Neural cell (in vitro differentiated cells): ENCODE data around the gene KRT7.

Experiments used
- CTCF ChIP-seq: fragments of 450-650 bp; IDR thresholded peaks from 2 replicates; pipeline ENCODE4 v1.5.1; 2014; ENCODE audit warnings: antibody characterized with exemption, mild to moderate bottlenecking, moderate library complexity; ENCODE audit not compliant: poor library complexity, severe bottlenecking
- EP300 ChIP-seq: fragments of 450-650 bp; conservative IDR thresholded peaks from 2 replicates; pipeline ENCODE4 v1.6.1; 2014; ENCODE audit warnings: antibody characterized with exemption, mild to moderate bottlenecking, moderate library complexity; ENCODE audit not compliant: poor library complexity, severe bottlenecking
- EZH2 ChIP-seq: fragments of 200-600, 300-800 bp; shearing (Covaris generic), sonication (generic); IDR thresholded peaks from 2 replicates; pipeline ENCODE4 v1.6.1; 2014; ENCODE audit warnings: antibody characterized with exemption, low read length, borderline replicate concordance, mild to moderate bottlenecking; ENCODE audit not compliant: insufficient read depth, poor library complexity, severe bottlenecking
- MXI1 ChIP-seq: fragments of 450-650 bp; conservative IDR thresholded peaks from 2 replicates; pipeline ENCODE4 v1.6.1; 2014; ENCODE audit warnings: antibody characterized with exemption, mild to moderate bottlenecking; ENCODE audit not compliant: poor library complexity, severe bottlenecking
- POLR2AphosphoS5 ChIP-seq: IDR thresholded peaks from 2 replicates; pipeline ENCODE4 v1.6.1; 2012
- RAD21 ChIP-seq: fragments of 450-650 bp; conservative IDR thresholded peaks from 2 replicates; pipeline ENCODE4 v1.6.1; 2014; ENCODE audit warnings: antibody characterized with exemption, mild to moderate bottlenecking, moderate library complexity
- SMC3 ChIP-seq: fragments of 450-650 bp; conservative IDR thresholded peaks from 2 replicates; pipeline ENCODE4 v1.6.1; 2014; ENCODE audit warnings: antibody characterized with exemption, mild to moderate bottlenecking, moderate library complexity; ENCODE audit not compliant: poor library complexity
- TAF1 ChIP-seq: IDR thresholded peaks from 2 replicates; pipeline ENCODE4 v1.6.1; 2012; ENCODE audit warnings: low read depth
- TF ChIP-seq, protein P1 (sequence below): IDR thresholded peaks from 2 replicates; pipeline ENCODE4 v1.6.1; 2012; ENCODE audit warnings: borderline replicate concordance

DNA sequence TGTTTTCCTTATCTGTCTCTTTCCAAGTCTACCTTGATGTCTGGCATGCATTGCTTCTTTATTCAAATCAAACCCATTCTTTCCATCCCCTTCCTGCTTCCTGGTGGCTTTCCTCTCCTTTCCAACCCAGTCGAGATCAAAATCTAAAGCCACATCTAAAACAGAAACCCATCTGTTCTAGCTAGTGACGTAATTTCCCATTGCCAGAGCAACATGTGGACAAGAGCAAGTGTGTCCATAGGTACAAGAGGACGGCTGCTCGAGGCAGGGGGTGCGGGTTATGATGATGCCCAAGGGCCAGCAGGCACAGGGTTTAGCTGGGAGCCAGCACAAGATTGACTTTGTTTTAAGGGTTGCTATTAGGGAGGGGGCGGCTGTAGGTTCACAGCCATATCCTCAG, 48.2 kb upstream of the KRT7 start:
- TF ChIP-seq RAD21 (no peak), CTCF (no peak), EZH2 (no peak), MXI1 (no peak), TAF1 (no peak), SMC3 (no peak), EP300 (no peak), POLR2AphosphoS5 (no peak)
- TF ChIP-seq, protein P1, sequence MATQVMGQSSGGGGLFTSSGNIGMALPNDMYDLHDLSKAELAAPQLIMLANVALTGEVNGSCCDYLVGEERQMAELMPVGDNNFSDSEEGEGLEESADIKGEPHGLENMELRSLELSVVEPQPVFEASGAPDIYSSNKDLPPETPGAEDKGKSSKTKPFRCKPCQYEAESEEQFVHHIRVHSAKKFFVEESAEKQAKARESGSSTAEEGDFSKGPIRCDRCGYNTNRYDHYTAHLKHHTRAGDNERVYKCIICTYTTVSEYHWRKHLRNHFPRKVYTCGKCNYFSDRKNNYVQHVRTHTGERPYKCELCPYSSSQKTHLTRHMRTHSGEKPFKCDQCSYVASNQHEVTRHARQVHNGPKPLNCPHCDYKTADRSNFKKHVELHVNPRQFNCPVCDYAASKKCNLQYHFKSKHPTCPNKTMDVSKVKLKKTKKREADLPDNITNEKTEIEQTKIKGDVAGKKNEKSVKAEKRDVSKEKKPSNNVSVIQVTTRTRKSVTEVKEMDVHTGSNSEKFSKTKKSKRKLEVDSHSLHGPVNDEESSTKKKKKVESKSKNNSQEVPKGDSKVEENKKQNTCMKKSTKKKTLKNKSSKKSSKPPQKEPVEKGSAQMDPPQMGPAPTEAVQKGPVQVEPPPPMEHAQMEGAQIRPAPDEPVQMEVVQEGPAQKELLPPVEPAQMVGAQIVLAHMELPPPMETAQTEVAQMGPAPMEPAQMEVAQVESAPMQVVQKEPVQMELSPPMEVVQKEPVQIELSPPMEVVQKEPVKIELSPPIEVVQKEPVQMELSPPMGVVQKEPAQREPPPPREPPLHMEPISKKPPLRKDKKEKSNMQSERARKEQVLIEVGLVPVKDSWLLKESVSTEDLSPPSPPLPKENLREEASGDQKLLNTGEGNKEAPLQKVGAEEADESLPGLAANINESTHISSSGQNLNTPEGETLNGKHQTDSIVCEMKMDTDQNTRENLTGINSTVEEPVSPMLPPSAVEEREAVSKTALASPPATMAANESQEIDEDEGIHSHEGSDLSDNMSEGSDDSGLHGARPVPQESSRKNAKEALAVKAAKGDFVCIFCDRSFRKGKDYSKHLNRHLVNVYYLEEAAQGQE, result no peak
